GM11168 (cell line): ENCODE data around the gene TCF19.
"Not testable (repeated sequence)": the region's sequence is repeated elsewhere in the genome, so short reads cannot be mapped to it uniquely, and the experiment has no call there.

Experiments used
- in situ Hi-C: fragments of 300-500 bp; cut with MboI; formaldehyde crosslinking; loops from one replicate; pipeline ENCODE4 v1.12.0; 2022; ENCODE audit warnings: low sequenced_read_pairs; ENCODE audit not compliant: unreplicated experiment

Gene TCF19

DNA sequence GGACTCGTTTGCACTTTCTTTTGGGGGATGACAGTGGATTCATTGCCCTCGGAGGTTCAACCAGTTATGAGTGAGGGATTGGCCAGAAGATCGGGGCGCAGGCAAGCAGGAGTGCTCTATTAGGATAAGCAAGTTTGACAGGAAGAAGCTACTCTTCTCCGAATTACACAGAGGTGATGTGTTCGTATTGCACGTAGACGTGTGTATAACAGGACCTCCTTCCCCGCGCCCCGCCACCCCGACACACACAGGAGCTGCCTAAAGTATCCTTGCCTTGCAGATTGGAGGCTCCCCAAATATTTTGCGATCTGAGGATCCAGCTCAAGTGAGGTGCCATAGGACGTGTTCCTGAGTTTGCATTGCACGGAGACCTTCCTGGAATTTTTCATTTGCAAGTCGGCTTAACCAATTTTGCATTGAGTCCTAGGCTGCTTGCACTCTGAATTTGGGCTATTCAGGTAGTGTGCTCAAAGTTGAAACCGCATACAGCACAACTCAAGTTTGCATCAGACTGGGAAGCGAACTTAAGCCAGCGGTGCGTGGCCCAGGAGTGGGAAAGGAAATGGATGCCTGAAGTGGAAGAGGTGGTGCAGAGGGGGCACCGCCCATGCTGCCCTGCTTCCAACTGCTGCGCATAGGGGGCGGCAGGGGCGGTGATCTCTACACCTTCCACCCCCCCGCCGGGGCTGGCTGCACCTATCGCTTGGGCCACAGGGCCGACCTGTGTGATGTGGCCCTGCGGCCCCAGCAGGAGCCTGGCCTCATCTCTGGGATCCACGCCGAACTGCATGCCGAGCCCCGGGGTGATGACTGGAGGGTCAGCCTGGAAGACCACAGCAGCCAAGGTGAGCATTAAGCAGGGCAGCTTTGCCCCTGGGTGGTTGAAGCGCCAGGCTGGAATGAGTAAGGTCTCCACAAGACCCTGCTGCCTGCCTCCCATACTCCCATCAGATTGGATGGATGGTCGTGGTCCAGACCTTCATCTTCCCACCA, 770 bp downstream of the TCF19 start:
- in situ Hi-C loops: no loop called here

DNA sequence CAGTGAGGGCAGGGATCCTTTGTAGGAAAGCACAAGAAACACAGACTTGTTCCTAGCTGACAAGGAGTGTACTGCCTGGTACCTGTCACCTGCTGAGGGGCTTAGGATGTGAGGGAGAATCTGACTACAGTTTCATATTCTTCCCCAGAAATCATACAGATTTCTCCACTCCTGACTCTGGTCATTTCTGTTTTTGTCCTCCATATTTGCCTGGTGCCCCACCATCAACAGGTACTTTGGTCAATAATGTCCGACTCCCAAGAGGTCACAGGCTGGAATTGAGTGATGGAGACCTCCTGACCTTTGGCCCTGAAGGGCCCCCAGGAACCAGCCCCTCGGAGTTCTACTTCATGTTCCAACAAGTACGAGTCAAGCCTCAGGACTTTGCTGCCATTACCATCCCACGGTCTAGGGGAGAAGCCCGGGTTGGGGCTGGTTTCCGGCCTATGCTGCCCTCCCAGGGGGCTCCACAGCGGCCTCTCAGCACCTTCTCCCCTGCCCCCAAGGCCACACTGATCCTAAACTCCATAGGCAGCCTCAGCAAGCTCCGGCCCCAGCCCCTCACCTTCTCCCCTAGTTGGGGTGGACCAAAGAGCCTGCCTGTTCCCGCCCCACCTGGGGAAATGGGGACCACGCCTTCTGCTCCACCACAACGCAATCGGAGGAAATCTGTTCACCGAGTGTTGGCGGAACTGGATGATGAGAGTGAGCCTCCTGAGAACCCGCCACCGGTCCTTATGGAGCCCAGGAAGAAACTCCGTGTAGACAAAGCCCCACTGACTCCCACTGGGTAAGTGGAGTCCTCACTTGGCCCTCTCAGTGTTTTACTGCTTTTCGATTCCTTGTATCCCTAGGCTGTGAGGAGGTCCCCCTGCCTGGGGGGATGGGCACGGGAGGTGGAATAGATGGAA, 3.1 kb downstream of the TCF19 start:
- in situ Hi-C loops: no loop called here

DNA sequence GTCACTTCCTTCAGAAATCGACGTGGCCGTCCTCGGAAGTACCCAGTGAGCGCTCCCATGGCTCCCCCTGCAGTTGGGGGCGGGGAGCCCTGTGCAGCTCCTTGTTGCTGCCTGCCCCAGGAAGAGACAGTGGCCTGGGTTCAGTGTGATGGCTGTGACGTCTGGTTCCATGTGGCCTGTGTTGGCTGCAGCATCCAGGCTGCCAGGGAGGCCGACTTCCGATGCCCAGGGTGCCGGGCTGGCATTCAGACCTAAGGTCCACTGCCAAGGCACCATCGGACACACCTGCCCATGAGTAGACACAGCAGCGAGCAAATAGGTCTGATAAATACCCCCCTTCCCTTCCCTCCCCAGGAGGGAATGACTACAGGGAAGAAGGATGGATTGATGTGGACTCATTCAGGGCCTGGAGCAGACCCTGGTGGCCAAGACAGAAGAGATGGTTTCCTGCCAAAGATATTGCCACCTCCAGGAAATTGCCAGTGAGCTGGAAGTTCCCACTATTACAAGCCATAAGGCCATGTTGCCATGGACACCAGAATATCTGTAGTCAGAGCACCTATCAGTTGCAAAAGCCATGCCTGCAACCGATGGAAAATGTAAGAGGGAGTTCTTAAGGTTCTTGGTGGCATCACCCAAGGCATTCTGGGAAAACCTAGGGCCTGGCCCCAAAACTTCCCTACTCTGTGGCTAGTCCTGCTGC, 4.2 kb downstream of the TCF19 start:
- in situ Hi-C loops: no loop called here

DNA sequence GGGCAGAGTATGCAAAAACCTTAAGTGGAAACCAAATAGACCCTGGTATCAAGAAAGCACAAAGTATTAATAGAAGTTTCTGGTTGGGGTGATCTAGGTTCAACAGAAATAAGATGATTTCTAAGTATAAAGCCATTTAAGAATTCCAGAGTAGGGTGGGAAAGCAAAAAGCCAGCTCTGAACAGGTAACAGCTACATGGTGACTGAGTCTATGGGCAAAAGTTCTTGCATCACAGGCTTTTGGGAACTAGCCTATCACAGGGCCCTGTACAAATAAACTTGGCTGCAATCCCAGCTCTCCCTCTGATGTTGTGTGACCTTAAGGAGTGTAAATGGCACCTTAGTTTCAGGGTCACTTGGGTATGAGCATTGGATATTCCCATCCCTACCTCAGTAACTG, 5.5 kb downstream of the TCF19 start:
- in situ Hi-C loops: no loop called here

DNA sequence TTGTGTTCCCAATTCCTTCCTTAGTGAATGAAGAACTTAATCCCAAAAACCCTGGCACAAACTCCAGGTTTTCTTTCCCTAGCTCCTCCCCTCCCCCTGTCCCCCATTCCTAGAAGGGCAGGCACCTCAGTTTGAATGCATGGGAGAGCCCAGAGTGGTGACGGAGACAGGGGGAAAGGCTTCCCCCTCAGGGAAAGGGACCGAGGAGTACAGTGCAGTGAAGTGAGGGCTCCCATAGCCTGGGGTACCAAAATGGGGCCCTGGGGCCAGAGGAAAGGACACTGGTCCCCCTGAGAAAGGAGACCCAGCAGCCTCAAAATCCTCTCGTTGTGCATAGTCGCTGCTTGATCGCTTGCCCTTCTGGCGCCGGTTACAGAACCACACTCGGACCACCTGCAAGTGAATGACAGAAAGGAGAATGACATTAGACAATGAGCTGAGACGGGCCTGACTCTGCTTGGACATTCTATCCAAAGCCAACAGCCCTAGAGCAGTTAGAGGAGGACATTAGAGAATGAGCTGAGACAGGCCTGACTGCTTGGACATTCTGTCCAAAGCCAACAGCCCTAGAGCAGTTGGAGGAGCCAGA, 6.2 kb downstream of the TCF19 start:
- in situ Hi-C loops: not testable (repeated sequence)

DNA sequence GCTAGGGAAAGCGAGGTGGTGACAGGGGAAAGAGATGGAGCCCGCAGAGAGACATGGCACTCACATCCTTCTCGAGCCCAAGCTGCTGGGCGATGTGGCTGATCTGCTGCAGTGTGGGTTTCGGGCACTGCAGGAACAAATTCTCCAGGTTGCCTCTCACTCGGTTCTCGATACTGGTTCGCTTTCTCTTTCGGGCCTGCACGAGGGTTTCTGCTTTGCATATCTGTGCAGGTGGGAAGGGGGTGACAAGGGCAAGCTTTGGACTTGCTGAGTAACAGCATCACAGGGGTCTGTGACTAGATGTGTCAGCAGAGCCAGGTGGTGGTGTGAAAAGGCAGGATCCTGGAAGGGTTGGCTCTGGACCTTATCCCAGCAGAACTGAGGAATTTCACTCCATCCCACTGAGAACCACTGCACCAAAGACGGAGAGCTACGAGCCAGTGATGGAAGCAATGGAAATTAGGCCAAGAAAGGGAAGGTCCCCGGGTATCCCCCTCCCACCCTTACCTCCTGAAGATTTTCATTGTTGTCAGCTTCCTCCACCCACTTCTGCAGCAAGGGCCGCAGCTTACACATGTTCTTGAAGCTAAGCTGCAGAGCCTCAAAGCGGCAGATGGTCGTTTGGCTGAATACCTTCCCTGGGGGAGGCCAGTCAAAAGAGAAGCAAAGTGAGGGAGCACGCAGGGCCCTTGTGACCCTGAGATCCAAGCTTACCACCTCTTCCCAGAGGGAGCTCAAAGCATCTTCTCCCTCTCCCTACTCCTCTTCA, 6.9 kb downstream of the TCF19 start:
- in situ Hi-C loops: not testable (repeated sequence)

DNA sequence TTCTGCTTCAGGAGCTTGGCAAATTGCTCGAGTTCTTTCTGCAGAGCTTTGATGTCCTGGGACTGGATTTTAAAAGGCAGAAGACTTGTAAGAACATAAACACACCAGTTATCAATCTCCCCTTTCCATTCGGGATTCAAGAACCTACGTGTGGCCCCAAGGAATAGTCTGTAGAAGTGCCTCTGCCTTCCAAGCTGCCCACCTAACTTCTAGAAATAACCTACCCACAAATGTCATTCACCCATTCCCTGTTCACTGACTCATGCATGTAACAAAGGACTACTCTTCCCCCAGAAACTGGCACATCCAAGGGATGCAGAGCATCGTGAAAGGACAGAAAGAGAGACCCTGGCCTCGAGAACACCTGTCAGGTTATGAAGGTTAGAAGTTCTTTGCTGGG, 7.6 kb downstream of the TCF19 start:
- in situ Hi-C loops: no loop called here

DNA sequence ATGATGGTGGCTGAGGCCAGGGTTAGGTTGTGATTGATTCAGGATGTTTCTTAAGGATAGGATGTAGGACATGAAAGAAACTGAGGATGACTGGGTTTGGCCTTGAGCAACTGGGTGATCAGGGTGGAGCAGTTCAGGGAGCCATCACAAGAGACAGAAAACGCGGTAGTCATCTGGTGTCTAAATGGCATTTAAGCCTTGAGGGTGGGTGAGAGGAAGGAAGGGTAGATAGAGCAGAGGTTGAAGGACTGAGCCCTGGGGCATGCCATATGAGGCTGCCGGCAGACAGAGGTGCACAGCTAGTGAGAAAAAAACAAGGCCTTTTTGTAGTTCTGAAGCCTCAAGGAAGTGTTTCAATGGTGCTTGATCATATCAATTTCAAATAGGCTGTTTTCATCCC, 10.2 kb downstream of the TCF19 start:
- in situ Hi-C loops: no loop called here

DNA sequence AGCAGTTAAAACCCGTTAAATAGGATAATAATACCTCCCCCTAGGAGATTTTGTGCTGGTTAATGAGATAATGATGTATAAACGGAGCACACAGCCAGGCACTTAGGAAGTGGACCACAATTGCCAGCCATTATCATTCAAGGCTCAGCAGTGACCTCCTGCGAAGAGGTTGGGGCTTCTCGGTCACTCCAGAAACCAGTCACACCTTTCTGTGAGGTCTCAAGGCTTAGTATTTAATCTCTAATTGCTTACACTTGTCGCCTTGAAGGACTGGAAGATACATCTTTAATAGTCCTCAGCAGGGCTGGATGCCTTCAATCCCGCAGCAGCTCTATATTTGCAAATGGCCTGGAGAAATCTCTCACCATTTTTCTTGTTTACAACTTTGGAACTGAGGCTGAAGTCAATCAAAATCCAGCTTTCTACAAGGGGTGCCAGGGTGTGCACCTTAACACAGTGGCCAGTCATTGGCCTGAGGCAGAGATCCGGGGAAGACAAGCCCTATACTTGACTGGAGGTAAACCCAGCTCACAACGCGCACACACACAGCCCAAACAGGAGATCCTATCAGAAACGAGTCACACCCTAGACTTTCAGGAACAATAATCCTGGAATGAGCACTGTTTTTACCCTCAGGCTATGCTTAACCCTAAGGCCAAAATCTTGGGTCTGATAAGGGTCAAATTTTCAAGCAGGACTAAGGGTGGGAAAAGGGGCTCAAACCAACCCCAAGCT, 10.9 kb downstream of the TCF19 start:
- in situ Hi-C loops: no loop called here

DNA sequence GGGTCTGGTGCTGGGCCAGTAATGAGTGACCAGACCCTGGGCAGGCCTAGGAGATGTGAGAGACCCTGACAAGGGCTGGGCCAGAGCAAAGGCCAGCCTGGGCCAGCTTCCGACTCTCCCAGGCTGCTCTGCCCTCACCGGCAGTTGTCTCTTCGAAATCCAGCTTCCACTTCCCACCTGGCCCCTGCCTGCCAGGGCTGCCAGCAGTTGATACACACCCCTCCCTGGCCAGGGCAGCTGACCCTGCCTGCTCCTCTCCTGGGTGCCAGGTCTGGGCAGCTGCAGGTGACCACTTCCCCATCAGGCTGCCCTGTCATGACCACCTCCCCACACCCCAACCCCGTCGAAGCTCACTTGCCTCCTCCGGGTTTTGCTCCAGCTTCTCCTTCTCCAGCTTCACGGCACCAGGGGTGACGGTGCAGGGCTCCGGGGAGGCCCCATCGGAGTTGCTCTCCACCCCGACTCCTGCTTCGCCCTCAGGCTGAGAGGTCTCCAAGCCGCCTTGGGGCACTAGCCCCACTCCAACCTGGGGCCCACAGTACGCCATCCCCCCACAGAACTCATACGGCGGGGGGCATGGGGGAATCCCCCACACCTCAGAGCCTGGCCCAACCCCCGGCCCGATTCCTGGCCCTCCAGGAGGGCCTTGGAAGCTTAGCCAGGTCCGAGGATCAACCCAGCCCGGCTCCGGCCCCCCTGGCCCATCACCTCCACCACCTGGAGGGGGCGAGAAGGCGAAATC, 11.6 kb downstream of the TCF19 start:
- in situ Hi-C loops: not testable (repeated sequence)

DNA sequence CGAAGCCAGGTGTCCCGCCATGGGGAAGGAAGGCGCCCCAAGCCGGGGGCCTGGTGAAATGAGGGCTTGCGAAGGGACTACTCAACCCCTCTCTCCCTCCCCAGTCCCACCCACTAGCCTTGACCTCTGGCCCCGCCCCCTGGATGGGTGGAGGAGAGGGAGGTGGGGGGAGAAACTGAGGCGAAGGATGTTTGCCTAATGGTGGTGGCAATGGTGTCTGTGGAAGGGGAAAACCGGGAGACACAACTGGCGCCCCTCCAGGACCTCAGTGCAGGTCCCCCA, 12.2 kb downstream of the TCF19 start, which contains the start of gene POU5F1:
Gene POU5F1 (minus strand): TSS at position 83 of the 282 bp plus-strand sequence. CDS start 62 bp downstream, at position 21.
- in situ Hi-C loops: no loop called here

DNA sequence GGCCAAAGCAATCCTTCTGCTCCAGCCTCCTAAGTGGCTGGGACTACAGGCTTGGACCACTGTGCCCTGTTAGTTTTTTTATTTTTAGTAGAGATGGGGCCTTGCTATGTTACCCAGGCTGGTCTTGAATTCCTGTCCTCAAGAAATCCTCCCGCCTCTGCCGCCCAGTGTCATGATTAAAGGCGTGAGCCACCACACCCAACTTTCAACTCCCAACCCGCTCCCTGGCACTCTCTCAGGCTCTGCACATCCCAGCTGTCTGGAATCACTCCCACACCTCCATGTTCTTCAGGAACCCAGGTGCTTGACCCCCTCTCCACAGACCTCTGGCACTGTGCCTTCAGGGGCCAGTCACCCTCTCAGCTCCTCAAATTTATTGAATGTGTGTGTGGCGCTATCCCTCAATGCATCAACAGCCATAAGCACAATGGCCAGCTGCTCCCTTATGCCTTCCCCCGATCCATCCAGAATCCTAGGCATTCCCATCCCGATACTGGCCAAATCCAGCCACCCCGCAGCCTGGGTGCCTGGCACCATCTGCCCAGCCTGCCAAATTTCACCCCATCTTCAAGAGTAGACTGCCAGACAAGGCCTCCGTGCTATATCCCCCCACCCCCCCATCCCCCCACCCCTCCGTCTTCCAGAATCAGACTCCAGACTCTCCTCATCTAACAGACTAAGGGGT, 12.7 kb downstream of the TCF19 start:
- in situ Hi-C loops: no loop called here

DNA sequence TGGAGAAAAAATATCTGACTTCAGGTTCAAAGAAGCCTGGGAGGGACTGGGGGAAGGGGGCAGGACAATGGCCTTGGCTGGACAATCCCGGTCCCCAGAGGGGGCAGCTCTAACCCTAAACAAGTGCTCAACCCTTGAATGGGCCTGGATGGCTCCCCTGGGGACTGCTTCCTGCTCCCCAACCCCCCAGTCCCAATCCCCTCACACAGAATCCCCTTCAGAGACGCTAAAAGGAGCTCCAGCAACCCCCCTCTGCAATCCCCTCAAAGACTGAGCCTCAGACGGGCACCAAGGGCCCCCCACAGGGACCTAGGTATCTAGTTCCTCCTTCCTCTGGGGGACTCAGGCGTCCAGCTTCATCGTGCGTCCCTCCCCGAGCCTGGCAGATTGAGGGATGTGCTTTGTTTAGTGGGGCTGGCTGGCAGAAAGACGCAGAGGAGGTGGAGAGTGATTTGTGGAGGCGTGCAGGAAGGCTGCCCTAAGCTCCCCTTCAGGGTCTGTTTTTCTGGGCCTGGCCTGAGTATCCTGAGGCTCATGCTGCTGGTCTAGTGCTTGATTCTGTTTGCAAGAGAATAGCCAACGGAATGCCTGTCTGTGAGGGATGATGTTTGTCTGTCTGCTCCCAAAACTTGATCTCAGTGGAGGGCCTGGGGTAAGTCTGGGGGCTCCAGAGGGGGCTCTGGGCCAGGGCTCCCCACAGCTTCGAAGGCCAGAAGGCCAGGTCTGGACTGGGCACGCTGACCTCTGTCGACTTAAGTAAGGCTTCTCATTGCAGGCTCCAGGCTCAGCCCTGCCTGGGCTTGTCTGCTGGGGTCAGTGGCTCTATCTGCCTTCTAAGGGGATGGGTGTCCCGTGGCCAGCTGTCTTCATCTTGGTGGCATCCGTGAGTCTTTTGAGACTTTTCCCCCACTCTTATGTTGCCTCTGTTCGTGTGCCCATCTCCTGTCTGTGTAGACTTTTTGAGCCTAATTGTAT, 13.8 kb downstream of the TCF19 start:
- in situ Hi-C loops: no loop called here

DNA sequence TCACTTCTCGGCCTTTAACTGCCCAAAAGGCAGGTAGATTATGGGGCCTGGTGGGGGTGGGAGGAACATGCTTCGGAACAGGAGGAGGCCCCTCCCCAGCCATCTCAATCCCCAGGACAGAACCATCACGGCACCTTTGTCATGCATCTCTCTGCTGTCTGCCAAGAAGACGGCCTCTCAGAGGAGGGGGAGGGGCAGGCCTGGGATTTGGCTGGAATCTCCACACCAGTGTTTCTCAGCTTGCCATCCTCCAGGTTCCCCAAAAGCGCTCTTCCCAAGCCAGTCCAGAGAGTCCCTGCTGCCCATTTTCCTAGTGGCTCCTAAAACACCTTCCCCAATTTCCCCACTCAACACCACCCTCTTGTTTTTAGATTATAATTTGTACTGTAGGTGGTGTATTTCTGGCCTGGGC, 14.6 kb downstream of the TCF19 start:
- in situ Hi-C loops: no loop called here

DNA sequence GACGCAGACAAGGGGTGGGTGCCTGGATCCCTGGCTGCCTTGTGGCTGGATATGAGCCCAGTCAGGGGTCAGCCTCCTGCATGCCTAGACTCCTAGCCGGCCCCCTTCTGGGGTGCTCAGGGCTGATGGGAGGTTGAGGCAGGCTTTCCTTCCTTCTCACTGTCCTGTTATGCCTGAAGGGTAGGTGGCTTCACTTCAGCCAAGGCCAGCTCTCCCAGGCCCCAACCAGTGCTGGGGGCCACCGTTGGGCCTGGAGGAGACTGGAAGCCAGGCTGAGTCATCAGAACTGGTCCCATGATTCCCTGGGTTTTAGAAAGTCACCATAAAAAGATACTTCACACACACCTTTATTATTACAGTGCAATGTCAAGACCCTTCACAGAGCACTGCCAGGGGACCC, 15.0 kb downstream of the TCF19 start:
- in situ Hi-C loops: no loop called here

DNA sequence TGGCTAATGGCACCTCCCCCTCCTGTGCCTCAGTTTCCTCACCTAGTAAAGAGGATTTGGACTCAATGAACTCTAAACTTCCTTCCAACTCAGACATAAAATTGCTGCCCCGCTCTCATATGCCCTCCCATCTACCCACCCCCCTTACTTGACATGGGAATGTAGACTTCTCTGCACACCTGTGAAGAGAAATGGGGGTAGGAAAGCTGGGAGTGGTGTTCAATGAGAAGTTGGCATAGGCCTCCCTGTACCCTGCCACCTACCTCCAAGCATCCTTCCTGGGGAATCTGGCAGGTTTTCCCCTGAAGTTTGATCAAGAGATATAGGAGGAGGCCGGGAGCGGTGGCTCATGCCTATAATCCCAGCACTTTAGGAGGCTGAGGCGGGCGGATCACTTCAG, 16.0 kb downstream of the TCF19 start:
- in situ Hi-C loops: no loop called here
